KMS-11 (cell line): ENCODE results near the gene EXOC6B.

ENCODE experiments used
- H2AFZ ChIP-seq: fragments of 200-600 bp; sonication (generic); 2 replicates; pipeline ENCODE4 v1.6.1; 2016; ENCODE audit warnings: antibody characterized with exemption, mixed run types, low read depth
- H3K27ac ChIP-seq: fragments of 200-600 bp; sonication (generic); 2 replicates; pipeline ENCODE4 v1.6.1; 2016; ENCODE audit warnings: mild to moderate bottlenecking, mixed run types
- H3K27me3 ChIP-seq: fragments of 200-600 bp; sonication (generic); 2 replicates; pipeline ENCODE4 v1.6.1; 2017; ENCODE audit warnings: mild to moderate bottlenecking, low read depth, mixed run types, moderate library complexity; ENCODE audit not compliant: insufficient read depth
- H3K36me3 ChIP-seq: fragments of 200-600 bp; sonication (generic); 2 replicates; pipeline ENCODE4 v1.6.1; 2017; ENCODE audit warnings: mild to moderate bottlenecking, mixed run types; ENCODE audit not compliant: insufficient read depth
- H3K4me1 ChIP-seq: fragments of 200-600 bp; sonication (generic); 2 replicates; pipeline ENCODE4 v1.6.1; 2016; ENCODE audit warnings: mild to moderate bottlenecking, low read depth, mixed run types; ENCODE audit not compliant: poor library complexity, severe bottlenecking
- H3K4me2 ChIP-seq: fragments of 200-600 bp; sonication (generic); 2 replicates; pipeline ENCODE4 v1.7.0; 2016; ENCODE audit warnings: mild to moderate bottlenecking, mixed run types
- H3K4me3 ChIP-seq: fragments of 200-600 bp; sonication (generic); IDR thresholded peaks from 2 replicates; pipeline ENCODE4 v1.6.1; 2017; ENCODE audit warnings: low read depth, low read length, mixed read lengths; ENCODE audit not compliant: insufficient read depth
- H3K79me2 ChIP-seq: fragments of 200-600 bp; sonication (generic); 2 replicates; pipeline ENCODE4 v1.6.1; 2016; ENCODE audit warnings: low read depth, mixed run types; ENCODE audit not compliant: insufficient read depth
- H3K9ac ChIP-seq: fragments of 200-600 bp; sonication (generic); 2 replicates; pipeline ENCODE4 v1.6.1; 2016; ENCODE audit warnings: mild to moderate bottlenecking, mixed run types
- H4K20me1 ChIP-seq: fragments of 200-600 bp; sonication (generic); 2 replicates; pipeline ENCODE4 v1.6.1; 2016; ENCODE audit warnings: mild to moderate bottlenecking, mixed run types; ENCODE audit not compliant: insufficient read depth
- TF ChIP-seq, protein P1 (sequence below): fragments of 200-600 bp; sonication (generic); conservative IDR thresholded peaks from 2 replicates; pipeline ENCODE4 v1.6.1; 2017; ENCODE audit warnings: low read depth, mild to moderate bottlenecking, antibody characterized with exemption, low read length, moderate library complexity, mixed read lengths

Gene EXOC6B

GRCh38 chr2:72361042-72361441 is 464.8 kb downstream of the EXOC6B start:
- Histone ChIP-seq H3K4me1 (no peaks in the 10 kb centered on the region), H3K36me3 (no peaks in the 10 kb centered on the region), H3K4me2 (no peak overlapping the region), H4K20me1 (no peaks in the 10 kb centered on the region), H3K27me3 (no peaks in the 10 kb centered on the region), H2AFZ (no peak overlapping the region), H3K9ac (no peak overlapping the region), H3K79me2 (no peaks in the 10 kb centered on the region), H3K4me3 (no peak overlapping the region), H3K27ac (no peak overlapping the region)
- TF ChIP-seq, protein P1, sequence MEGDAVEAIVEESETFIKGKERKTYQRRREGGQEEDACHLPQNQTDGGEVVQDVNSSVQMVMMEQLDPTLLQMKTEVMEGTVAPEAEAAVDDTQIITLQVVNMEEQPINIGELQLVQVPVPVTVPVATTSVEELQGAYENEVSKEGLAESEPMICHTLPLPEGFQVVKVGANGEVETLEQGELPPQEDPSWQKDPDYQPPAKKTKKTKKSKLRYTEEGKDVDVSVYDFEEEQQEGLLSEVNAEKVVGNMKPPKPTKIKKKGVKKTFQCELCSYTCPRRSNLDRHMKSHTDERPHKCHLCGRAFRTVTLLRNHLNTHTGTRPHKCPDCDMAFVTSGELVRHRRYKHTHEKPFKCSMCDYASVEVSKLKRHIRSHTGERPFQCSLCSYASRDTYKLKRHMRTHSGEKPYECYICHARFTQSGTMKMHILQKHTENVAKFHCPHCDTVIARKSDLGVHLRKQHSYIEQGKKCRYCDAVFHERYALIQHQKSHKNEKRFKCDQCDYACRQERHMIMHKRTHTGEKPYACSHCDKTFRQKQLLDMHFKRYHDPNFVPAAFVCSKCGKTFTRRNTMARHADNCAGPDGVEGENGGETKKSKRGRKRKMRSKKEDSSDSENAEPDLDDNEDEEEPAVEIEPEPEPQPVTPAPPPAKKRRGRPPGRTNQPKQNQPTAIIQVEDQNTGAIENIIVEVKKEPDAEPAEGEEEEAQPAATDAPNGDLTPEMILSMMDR, result no peak

GRCh38 chr2:72350852-72351251 is 475.0 kb downstream of the EXOC6B start:
- Histone ChIP-seq H3K4me1 (no peaks in the 10 kb centered on the region), H3K4me3 (no peak overlapping the region), H3K9ac (no peak overlapping the region), H4K20me1 (no peaks in the 10 kb centered on the region), H3K27me3 (no peaks in the 10 kb centered on the region), H3K79me2 (no peaks in the 10 kb centered on the region), H3K27ac (no peak overlapping the region), H2AFZ (no peak overlapping the region), H3K4me2 (no peak overlapping the region), H3K36me3 (no peaks in the 10 kb centered on the region)
- TF ChIP-seq, protein P1, result no peak

GRCh38 chr2:72349016-72349415 is 476.8 kb downstream of the EXOC6B start:
- Histone ChIP-seq H3K36me3 (no peaks in the 10 kb centered on the region), H2AFZ (no peak overlapping the region), H3K4me2 (no peak overlapping the region), H3K79me2 (no peaks in the 10 kb centered on the region), H3K4me1 (no peaks in the 10 kb centered on the region), H3K4me3 (no peak overlapping the region), H4K20me1 (no peaks in the 10 kb centered on the region), H3K27me3 (no peaks in the 10 kb centered on the region), H3K27ac (no peak overlapping the region), H3K9ac (no peak overlapping the region)
- TF ChIP-seq, protein P1, result no peak

GRCh38 chr2:72347081-72347480 is 478.8 kb downstream of the EXOC6B start:
- no peaks in the 10 kb centered on the region for H3K27me3 ChIP-seq
- no peaks in the 10 kb centered on the region for H3K36me3 ChIP-seq
- H3K4me1 ChIP-seq, result no peaks in the 10 kb centered on the region
- no peak overlapping the region for H2AFZ ChIP-seq
- no peak overlapping the region for H3K4me2 ChIP-seq
- H3K4me3 ChIP-seq, result no peak overlapping the region
- no peaks in the 10 kb centered on the region for H4K20me1 ChIP-seq
- H3K79me2 ChIP-seq, result no peaks in the 10 kb centered on the region
- no peak overlapping the region for H3K9ac ChIP-seq
- no peak overlapping the region for H3K27ac ChIP-seq
- TF ChIP-seq, protein P1, result no peak
